HepG2 (cell line): ENCODE data around the gene PLA2R1. TPM values are rescaled to one million over a fixed set of nuclear protein-coding genes. Genes with fewer than 3 reads are reported as not detected.

Experiments
- ATAC-seq: fragments of 200-7000 bp; cut with Tn5 transposase; 3 replicates; pipeline ENCODE4 v1.9.1; 2020; ENCODE audit warnings: mild to moderate bottlenecking, moderate library complexity
- BruUV-seq: library from RNA; stranded (reverse); fragments of 400-500 nt; replicated peaks from 2 replicates; lab custom pipeline; 2021; lab: Mats Ljungman, UMichigan
- CTCF ChIA-PET: fragments of 300-600 bp; formaldehyde crosslinking; extraction: SDS; loops from one replicate; lab custom pipeline; 2021; ENCODE audit warnings: low total read pairs, inconsistent platforms, low intra/inter-chr PET ratio; lab: Yijun Ruan, JAX
- POLR2A ChIA-PET: fragments of 350-600 bp; sonication (Branson Sonifier 250); formaldehyde crosslinking; loops from one replicate; lab custom pipeline; 2020; ENCODE audit warnings: antibody characterized with exemption, inconsistent platforms; lab: Yijun Ruan, JAX
- DNase-seq: peaks from one replicate; pipeline ENCODE4 v3.0.0-alpha.2; 2015; ENCODE audit warnings: low spot score
- FAIRE-seq: peaks from 3 replicates; lab custom pipeline; 2011; peaks lifted over from hg19 to GRCh38; lab: Jason Lieb, UNC
- H2AFZ ChIP-seq: one replicate; pipeline ENCODE4 v1.6.1; 2011; ENCODE audit warnings: low read length, inconsistent platforms
- H3K27ac ChIP-seq: fragments of 300-600 bp; 3 replicates; pipeline ENCODE4 v1.8.0; 2011; ENCODE audit warnings: mixed run types, mild to moderate bottlenecking, mixed read lengths, low read length, inconsistent platforms; ENCODE audit not compliant: insufficient read depth; ENCODE audit errors: extremely low read length
- H3K27me3 ChIP-seq, 2 experiments: fragments of 200-600 bp in 1 of 2; 2 replicates in 1 of 2; 3 replicates in 1 of 2; pipeline versions ENCODE4 v1.6.0 to v1.8.0; 2011; ENCODE audit warnings: low read length in 2 of 2, mild to moderate bottlenecking in 2 of 2, moderate library complexity in 2 of 2, inconsistent platforms in 1 of 2; ENCODE audit not compliant: insufficient read depth in 2 of 2, control insufficient read depth in 1 of 2
- H3K36me3 ChIP-seq, 2 experiments: fragments of 200-600 bp in 1 of 2; replicated peaks in 1 of 2; 2 replicates in 1 of 2; 3 replicates in 1 of 2; pipeline versions ENCODE4 v1.5.1 to v1.8.0; 2011; ENCODE audit warnings: low read length in 2 of 2, inconsistent platforms in 1 of 2; ENCODE audit not compliant: insufficient read depth in 2 of 2, control insufficient read depth in 1 of 2
- H3K4me1 ChIP-seq: 2 replicates; pipeline ENCODE4 v1.5.1; 2012; ENCODE audit warnings: low read length, inconsistent platforms; ENCODE audit not compliant: insufficient read depth
- H3K4me2 ChIP-seq: 2 replicates; pipeline ENCODE4 v1.6.0; 2011; ENCODE audit warnings: low read depth, low read length, inconsistent platforms
- H3K4me3 ChIP-seq, 3 experiments: fragments of 200-600 bp in 1 of 3; sonication (generic), shearing (Covaris generic) in 1 of 3; replicated peaks in 1 of 3; 2 replicates each; pipeline ENCODE4 v1.5.1; 2011 to 2016; ENCODE audit warnings: low read length in 3 of 3, inconsistent platforms in 2 of 3, low read depth in 2 of 3, mild to moderate bottlenecking in 2 of 3, control low read depth in 1 of 3, mixed read lengths in 1 of 3; ENCODE audit not compliant: insufficient read depth in 1 of 3
- H3K79me2 ChIP-seq: one replicate; pipeline ENCODE4 v1.6.1; 2011; ENCODE audit warnings: low read length, inconsistent platforms; ENCODE audit not compliant: insufficient read depth
- H3K9ac ChIP-seq: 2 replicates; pipeline ENCODE4 v1.6.0; 2011; ENCODE audit warnings: mild to moderate bottlenecking, low read depth, low read length, inconsistent platforms; ENCODE audit not compliant: insufficient read depth
- H3K9me3 ChIP-seq: 2 replicates; pipeline ENCODE4 v1.5.1; 2012; ENCODE audit warnings: mild to moderate bottlenecking, low read length
- H4K20me1 ChIP-seq: 2 replicates; pipeline ENCODE4 v1.6.0; 2011; ENCODE audit warnings: inconsistent platforms, mild to moderate bottlenecking, low read length, moderate library complexity; ENCODE audit not compliant: insufficient read depth
- CAMTA2 ChIP-seq: sonication (generic); formaldehyde crosslinking; IDR thresholded peaks from 2 replicates; pipeline ENCODE4 v1.4.0; 2020; ENCODE audit warnings: mild to moderate bottlenecking, missing genetic modification reagents, borderline replicate concordance
- FOXO1 ChIP-seq: sonication (generic); formaldehyde crosslinking; IDR thresholded peaks from 2 replicates; pipeline ENCODE4 v1.4.0; 2020; ENCODE audit warnings: missing genetic modification reagents
- GLI4 ChIP-seq: sonication (generic); formaldehyde crosslinking; IDR thresholded peaks from 2 replicates; pipeline ENCODE4 v1.5.1; 2020; ENCODE audit warnings: missing genetic modification reagents, mild to moderate bottlenecking, moderate library complexity, borderline replicate concordance
- HNRNPK ChIP-seq: fragments of 200-400 bp; formaldehyde crosslinking; IDR thresholded peaks from 2 replicates; pipeline ENCODE4 v1.6.1; 2018; ENCODE audit warnings: low read length, low read depth, moderate library complexity, mild to moderate bottlenecking; ENCODE audit not compliant: poor library complexity, severe bottlenecking
- KDM1A ChIP-seq: IDR thresholded peaks from 2 replicates; pipeline ENCODE4 v1.6.1; 2016; ENCODE audit warnings: missing compliant biosample characterization
- KDM5B ChIP-seq: sonication (generic); formaldehyde crosslinking; IDR thresholded peaks from 2 replicates; pipeline ENCODE4 v1.4.0; 2020; ENCODE audit warnings: missing genetic modification reagents, mild to moderate bottlenecking, borderline replicate concordance
- MBNL3 ChIP-seq: fragments of 250-450 bp; sonication (Bioruptor Pico); conservative IDR thresholded peaks from 2 replicates; pipeline ENCODE4 v1.8.0; 2022; ENCODE audit warnings: mild to moderate bottlenecking, inconsistent platforms
- MED8 ChIP-seq: sonication (generic); formaldehyde crosslinking; IDR thresholded peaks from 2 replicates; pipeline ENCODE4 v1.8.1; 2023; ENCODE audit warnings: mild to moderate bottlenecking, missing genetic modification reagents; ENCODE audit not compliant: insufficient replicate concordance
- NCOR1 ChIP-seq: fragments of 200-600 bp; sonication (generic); IDR thresholded peaks from 2 replicates; pipeline ENCODE4 v1.7.0; 2017; ENCODE audit warnings: antibody characterized with exemption, low read length, borderline replicate concordance
- PTBP1 ChIP-seq: fragments of 200-400 bp; formaldehyde crosslinking; IDR thresholded peaks from 2 replicates; pipeline ENCODE4 v1.6.1; 2018; ENCODE audit warnings: low read length, low read depth; ENCODE audit not compliant: poor library complexity, severe bottlenecking
- SIX4 ChIP-seq: sonication (generic); formaldehyde crosslinking; IDR thresholded peaks from 2 replicates; pipeline ENCODE4 v1.4.0; 2020; ENCODE audit warnings: missing genetic modification reagents
- SPEN ChIP-seq: sonication (generic); formaldehyde crosslinking; IDR thresholded peaks from 2 replicates; pipeline ENCODE4 v1.5.1; 2020; ENCODE audit warnings: low read depth, mild to moderate bottlenecking, missing genetic modification reagents
- THAP11 ChIP-seq: IDR thresholded peaks from 2 replicates; pipeline ENCODE4 v1.6.1; 2016; ENCODE audit warnings: missing biosample characterization, missing genetic modification reagents
- TOPORS ChIP-seq: sonication (generic); formaldehyde crosslinking; IDR thresholded peaks from 2 replicates; pipeline ENCODE4 v1.8.0; 2023; ENCODE audit warnings: mild to moderate bottlenecking, missing genetic modification reagents
- YEATS4 ChIP-seq: sonication (generic); formaldehyde crosslinking; IDR thresholded peaks from 2 replicates; pipeline ENCODE4 v1.4.0; 2020; ENCODE audit warnings: missing genetic modification reagents, borderline replicate concordance
- ZNF235 ChIP-seq: sonication (generic); formaldehyde crosslinking; IDR thresholded peaks from 2 replicates; pipeline ENCODE4 v1.8.1; 2023; ENCODE audit warnings: mild to moderate bottlenecking, missing genetic modification reagents, borderline replicate concordance
- ZNF343 ChIP-seq: sonication (generic); formaldehyde crosslinking; IDR thresholded peaks from 2 replicates; pipeline ENCODE4 v1.4.0; 2020; ENCODE audit warnings: mild to moderate bottlenecking, missing genetic modification reagents
- ZNF660 ChIP-seq: sonication (generic); formaldehyde crosslinking; IDR thresholded peaks from 2 replicates; pipeline ENCODE4 v1.5.1; 2020; ENCODE audit warnings: mild to moderate bottlenecking, low read depth, missing genetic modification reagents, borderline replicate concordance
- ZNF703 ChIP-seq: sonication (generic); formaldehyde crosslinking; IDR thresholded peaks from 2 replicates; pipeline ENCODE4 v1.5.1; 2020; ENCODE audit warnings: missing genetic modification reagents, mild to moderate bottlenecking, moderate library complexity, borderline replicate concordance
- ZNF891 ChIP-seq: sonication (generic); formaldehyde crosslinking; IDR thresholded peaks from 2 replicates; pipeline ENCODE4 v1.5.0; 2020; ENCODE audit warnings: mild to moderate bottlenecking, missing genetic modification reagents
- ZSCAN21 ChIP-seq: sonication (generic); formaldehyde crosslinking; IDR thresholded peaks from 2 replicates; pipeline ENCODE4 v1.8.0; 2022; ENCODE audit warnings: mild to moderate bottlenecking, missing genetic modification reagents, moderate library complexity, borderline replicate concordance
- WGBS: methylation state at CpG from one replicate; pipeline ENCODE4 v1.1.6; 2017; ENCODE audit warnings: low lambda C conversion rate; 5-methylcytosine and 5-hydroxymethylcytosine counted together
- in situ Hi-C: cut with HindIII; loops from 2 replicates; pipeline ENCODE4 v1.10.0; 2017; ENCODE audit warnings: low pct_unique_long_range_greater_than_20kb; ENCODE audit not compliant: extremely low pct_ligation_motif_present
- intact Hi-C: fragments of 100-400 bp; cut with micrococcal nuclease; formaldehyde crosslinking; loops from one replicate; pipeline ENCODE4 v1.10.0; 2022; ENCODE audit not compliant: unreplicated experiment
- polyA plus RNA-seq, 8 experiments: library from polyadenylated mRNA; depleted of rRNA in 3 of 8; stranded (reverse) in 7 of 8; unstranded in 1 of 8; fragments of >200 nt; fragmentation: Illumina TruSeq in 4 of 8; extraction: Trizol in 4 of 8; gene quantifications; 2 replicates each; pipeline versions ENCODE4 v1.2.1 to v1.2.3, GENCODE V29; 2011 to 2016; ENCODE audit warnings: low read depth in 4 of 8, missing spikeins in 1 of 8, mixed read lengths in 1 of 8; ENCODE audit not compliant: insufficient read depth in 1 of 8
- total RNA-seq, 5 experiments: library from RNA; depleted of rRNA; stranded (reverse); fragments of >200 nt; fragmentation: Illumina TruSeq; extraction: Trizol; gene quantifications; 2 replicates each; pipeline ENCODE4 v1.2.3, GENCODE V29; 2016; ENCODE audit warnings: low read depth in 1 of 5
- TF ChIP-seq, protein P1 (sequence below): sonication (generic); formaldehyde crosslinking; IDR thresholded peaks from 2 replicates; pipeline ENCODE4 v1.9.0; 2022; ENCODE audit warnings: low read depth, missing genetic modification reagents
- TF ChIP-seq, protein P2 (sequence below): sonication (generic); formaldehyde crosslinking; IDR thresholded peaks from 2 replicates; pipeline ENCODE4 v1.8.0; 2022; ENCODE audit warnings: missing genetic modification reagents, mild to moderate bottlenecking, borderline replicate concordance

Gene PLA2R1
- total and polyA plus RNA-seq, 2 of the 13 experiments (the other 11 are each of a cell fraction or from before 2014, with no cell fraction given): not detected

DNA sequence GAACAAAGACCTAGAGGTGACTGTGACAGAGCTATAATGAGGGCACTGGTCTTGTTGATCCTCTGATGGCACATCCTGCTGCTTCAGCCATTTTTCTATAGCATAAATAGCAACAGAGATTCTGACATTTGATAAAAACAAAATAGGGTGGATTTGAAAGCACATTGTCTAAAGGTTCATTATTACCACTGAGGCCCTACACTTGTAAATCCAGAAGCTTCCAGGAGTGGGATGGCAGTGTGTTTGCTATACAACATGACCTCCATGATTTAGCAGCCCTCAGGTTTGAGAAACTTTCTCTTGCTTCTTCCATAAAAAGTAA is 171.2 kb downstream of the PLA2R1 start (continued):
- TF ChIP-seq, protein P1, sequence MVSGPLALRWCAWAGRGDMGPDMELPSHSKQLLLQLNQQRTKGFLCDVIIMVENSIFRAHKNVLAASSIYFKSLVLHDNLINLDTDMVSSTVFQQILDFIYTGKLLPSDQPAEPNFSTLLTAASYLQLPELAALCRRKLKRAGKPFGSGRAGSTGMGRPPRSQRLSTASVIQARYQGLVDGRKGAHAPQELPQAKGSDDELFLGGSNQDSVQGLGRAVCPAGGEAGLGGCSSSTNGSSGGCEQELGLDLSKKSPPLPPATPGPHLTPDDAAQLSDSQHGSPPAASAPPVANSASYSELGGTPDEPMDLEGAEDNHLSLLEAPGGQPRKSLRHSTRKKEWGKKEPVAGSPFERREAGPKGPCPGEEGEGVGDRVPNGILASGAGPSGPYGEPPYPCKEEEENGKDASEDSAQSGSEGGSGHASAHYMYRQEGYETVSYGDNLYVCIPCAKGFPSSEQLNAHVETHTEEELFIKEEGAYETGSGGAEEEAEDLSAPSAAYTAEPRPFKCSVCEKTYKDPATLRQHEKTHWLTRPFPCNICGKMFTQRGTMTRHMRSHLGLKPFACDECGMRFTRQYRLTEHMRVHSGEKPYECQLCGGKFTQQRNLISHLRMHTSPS: no peak
- TF ChIP-seq GLI4 (CRISPR knock-in tag): no peak
- no peak for TF ChIP-seq ZNF703 (CRISPR knock-in tag)
- no peak for TF ChIP-seq HNRNPK
- TF ChIP-seq YEATS4 (CRISPR knock-in tag): no peak
- no peak for TF ChIP-seq ZNF343
- no peak for TF ChIP-seq KDM1A
- no peak for TF ChIP-seq ZNF660 (CRISPR knock-in tag)

DNA sequence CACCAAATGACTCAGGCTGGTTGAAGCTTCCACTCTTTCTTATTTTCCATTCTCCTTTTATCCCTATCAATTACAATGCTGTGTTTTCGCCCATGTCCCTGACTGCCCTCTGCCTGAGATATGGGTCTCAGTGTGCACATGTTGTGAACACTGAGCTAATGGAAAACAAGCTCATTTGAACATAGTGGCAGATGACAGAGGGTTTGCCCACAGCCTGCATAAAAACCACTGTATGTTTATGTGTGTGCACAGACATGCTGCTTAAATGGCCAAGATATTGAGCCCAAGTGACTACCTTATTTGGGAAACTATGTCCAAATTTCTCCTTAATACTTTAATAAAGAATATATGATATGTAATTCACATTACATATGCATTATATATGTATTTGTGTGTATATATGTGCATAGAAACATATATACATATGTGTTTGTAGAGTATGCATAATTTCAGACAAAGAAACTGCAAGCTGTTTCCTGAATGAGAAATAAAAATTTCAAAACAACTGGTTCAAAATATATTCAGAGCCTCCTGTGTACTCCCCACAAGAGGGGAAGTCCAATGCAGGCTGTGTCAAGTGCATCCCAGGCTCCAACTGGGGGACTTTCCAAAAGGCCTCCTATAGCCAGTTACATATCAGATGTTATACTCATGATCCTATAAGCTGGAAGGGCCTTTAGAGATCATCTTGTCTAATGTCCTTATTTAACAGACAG is 171.7 kb downstream of the PLA2R1 start:
- H4K20me1 ChIP-seq: no peaks in the 10 kb centered on the region
- no peak overlapping the region for H2AFZ ChIP-seq
- FAIRE-seq: no peak
- ATAC-seq: no peak
- in situ Hi-C loops: no loop called here
- no peaks in the 10 kb centered on the region for H3K9me3 ChIP-seq
- H3K27ac ChIP-seq: no peak overlapping the region
- POLR2A ChIA-PET: no interaction called here
- no peak overlapping the region for H3K9ac ChIP-seq
- intact Hi-C loops: no loop called here
- H3K4me1 ChIP-seq: peaks cover 39% of the 10 kb centered on the region
- no peaks in the 10 kb centered on the region for H3K36me3 ChIP-seq
- H3K79me2 ChIP-seq: no peaks in the 10 kb centered on the region
- WGBS: 30% methylated on average over 1 of the region's 1 CpG
- DNase-seq: no peak
- H3K4me3 ChIP-seq: no peak overlapping the region
- no peak overlapping the region for H3K4me2 ChIP-seq
- TF ChIP-seq ZNF891 (CRISPR knock-in tag) (no peak), NCOR1 (no peak), ZSCAN21 (CRISPR knock-in tag) (no peak), ZNF235 (CRISPR knock-in tag) (no peak), MED8 (CRISPR knock-in tag) (no peak), SIX4 (CRISPR knock-in tag) (no peak), PTBP1 (no peak), CAMTA2 (CRISPR knock-in tag) (no peak), THAP11 (CRISPR knock-in tag) (no peak), MBNL3 (CRISPR knock-in tag) (no peak), SPEN (CRISPR knock-in tag) (no peak), FOXO1 (CRISPR knock-in tag) (no peak), TOPORS (CRISPR knock-in tag) (no peak), KDM5B (no peak)
- TF ChIP-seq, protein P2, sequence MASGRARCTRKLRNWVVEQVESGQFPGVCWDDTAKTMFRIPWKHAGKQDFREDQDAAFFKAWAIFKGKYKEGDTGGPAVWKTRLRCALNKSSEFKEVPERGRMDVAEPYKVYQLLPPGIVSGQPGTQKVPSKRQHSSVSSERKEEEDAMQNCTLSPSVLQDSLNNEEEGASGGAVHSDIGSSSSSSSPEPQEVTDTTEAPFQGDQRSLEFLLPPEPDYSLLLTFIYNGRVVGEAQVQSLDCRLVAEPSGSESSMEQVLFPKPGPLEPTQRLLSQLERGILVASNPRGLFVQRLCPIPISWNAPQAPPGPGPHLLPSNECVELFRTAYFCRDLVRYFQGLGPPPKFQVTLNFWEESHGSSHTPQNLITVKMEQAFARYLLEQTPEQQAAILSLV: no peak
- H3K27me3 ChIP-seq: peaks cover 0 to 4% of the 10 kb centered on the region in 2 experiments; a peak in 2 of 5 replicates
- CTCF ChIA-PET: no interaction called here
- no TSS peak for BruUV-seq
